ENCODE data around the gene SH2D3C. TPM values are rescaled to one million over a fixed set of nuclear protein-coding genes. Genes with fewer than 3 reads are reported as not detected.

SH2D3C gene
- total and polyA plus RNA-seq, 8 donors, result 21.7 to 41.9 (median 32.6) TPM

DNA sequence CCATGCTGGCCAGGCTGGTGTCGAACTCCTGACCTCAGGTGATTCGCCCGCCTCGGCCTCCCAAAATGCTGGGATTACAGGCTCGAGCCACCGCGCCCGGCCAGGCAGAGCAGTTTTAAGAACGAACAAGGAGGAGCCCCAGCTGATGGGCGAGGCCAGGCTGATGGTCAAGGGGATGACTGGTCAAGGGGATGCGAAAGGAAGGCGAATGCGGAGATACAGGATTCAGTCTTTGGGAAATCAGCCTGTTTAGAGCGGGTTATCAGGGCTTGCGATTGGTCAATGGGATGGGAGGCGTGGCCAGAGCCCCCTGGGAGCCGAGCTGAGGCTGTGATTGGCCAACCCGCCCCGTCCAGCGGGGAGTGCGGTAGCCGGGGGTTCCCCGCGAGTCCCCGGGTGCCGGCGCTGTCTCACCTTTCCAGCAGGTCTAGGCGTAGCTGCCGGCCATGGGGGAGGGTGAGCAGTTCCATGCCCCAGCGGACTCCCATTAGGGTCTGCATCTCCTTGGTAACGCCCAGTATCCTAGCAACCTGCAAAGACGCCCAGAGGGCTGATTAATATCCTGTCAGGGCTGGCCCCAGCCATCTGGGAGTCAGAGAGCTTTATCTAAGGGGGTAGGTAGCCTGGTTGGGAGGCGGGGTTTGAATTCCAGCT is 35.9 kb downstream of the SH2D3C start:
- ATAC-seq (peak; percentile 30), DNase-seq (peak in 1 of 4 donors; percentile 38)
- Histone ChIP-seq H3K27me3 (no peaks in the 10 kb centered on the region), H3K4me3 (peak overlapping the region in 1 of 2 donors; percentile 26), H3K4me1 (peaks cover 6 to 33% of the 10 kb centered on the region in 2 donors), H3K9me3 (no peaks in the 10 kb centered on the region), H3K36me3 (peaks cover 0 to 99% of the 10 kb centered on the region in 2 donors), H3K27ac (no peak overlapping the region)
- intact Hi-C loops (cut with DNase I), result no loop called here
- TF ChIP-seq, protein P1, sequence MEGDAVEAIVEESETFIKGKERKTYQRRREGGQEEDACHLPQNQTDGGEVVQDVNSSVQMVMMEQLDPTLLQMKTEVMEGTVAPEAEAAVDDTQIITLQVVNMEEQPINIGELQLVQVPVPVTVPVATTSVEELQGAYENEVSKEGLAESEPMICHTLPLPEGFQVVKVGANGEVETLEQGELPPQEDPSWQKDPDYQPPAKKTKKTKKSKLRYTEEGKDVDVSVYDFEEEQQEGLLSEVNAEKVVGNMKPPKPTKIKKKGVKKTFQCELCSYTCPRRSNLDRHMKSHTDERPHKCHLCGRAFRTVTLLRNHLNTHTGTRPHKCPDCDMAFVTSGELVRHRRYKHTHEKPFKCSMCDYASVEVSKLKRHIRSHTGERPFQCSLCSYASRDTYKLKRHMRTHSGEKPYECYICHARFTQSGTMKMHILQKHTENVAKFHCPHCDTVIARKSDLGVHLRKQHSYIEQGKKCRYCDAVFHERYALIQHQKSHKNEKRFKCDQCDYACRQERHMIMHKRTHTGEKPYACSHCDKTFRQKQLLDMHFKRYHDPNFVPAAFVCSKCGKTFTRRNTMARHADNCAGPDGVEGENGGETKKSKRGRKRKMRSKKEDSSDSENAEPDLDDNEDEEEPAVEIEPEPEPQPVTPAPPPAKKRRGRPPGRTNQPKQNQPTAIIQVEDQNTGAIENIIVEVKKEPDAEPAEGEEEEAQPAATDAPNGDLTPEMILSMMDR (IDR thresholded peaks at IDR 0.05), result no peak

DNA sequence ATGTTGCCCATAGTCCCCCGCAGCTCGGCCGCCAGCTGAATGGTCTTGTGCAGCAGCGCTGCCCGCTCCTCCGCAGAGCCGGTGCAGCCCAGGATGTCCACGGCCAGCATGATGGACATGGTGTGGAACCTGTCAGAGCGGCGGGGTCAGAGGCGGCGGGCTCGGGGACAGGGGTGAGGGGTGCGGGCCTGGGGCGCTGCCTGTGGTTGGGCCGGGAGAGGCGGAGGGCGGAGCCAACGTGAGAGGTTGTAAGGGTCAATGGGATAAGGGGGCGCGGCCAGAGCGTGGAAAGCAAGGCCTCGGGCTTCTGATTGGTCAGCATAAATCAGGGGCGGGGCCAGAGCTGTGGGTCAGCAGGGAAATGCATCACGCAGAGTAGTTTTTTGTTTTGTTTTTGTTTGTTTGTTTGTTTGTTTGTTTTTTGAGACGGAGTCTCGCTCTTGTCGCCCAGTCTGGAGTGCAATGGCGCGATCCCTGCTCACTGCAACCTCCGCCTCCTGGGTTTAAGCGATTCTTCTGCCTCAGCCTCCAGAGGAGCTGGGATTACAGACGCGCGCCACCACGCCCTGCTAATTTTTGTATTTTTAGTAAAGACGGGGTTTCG is 36.5 kb downstream of the SH2D3C start:
- Histone ChIP-seq H3K36me3 (peaks cover 0 to 93% of the 10 kb centered on the region in 2 donors), H3K27ac (no peak overlapping the region), H3K9me3 (no peaks in the 10 kb centered on the region), H3K4me1 (peaks cover 6 to 33% of the 10 kb centered on the region in 2 donors), H3K4me3 (peak overlapping the region in 1 of 2 donors; percentile 26), H3K27me3 (no peaks in the 10 kb centered on the region)
- TF ChIP-seq, protein P1 (IDR thresholded peaks at IDR 0.05), result no peak
- DNase-seq, result peak in 3 of 4 donors; percentile 45 to 89 (median 80)
- ATAC-seq, result peak; percentile 87
- intact Hi-C loops (cut with DNase I), result no loop called here

DNA sequence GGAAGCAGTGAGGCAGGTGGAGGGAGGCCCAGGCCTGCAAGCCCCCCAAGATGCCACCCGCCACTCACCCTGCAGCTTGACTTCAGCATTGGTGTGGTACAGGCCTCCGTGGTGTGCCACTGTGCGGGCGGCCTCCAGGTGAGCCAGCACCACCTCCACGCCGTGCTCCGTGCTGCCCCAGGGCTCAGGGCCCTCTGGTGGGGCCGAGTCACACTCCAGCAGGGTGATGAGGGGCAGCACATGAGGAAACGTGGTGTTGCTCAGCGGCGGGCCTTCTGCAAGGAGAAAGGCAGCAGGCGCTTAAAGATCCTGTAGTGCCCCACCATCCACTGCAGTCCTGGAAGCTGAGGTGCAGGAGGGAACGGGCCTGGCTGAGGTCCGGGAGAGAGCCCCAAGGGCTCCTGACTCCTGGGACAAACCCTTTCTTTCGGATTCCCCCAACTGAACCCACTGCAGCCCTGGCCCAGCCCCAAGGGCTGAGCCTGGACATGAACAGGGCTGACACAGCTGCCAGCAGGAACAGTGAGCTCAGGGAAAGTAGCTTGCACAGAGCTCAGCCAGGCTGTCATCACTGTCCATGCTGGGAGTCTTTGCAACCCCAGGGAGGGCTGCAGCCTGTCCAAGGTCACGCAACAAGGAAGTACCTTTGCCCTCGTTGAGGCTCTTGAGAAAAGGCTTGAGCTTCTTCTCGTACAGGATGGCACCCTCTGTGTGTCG is 38.7 kb downstream of the SH2D3C start:
- ATAC-seq, result no peak
- peaks cover 0 to 71% of the 10 kb centered on the region in 2 donors for H3K36me3 ChIP-seq
- intact Hi-C loops (cut with DNase I), result loop anchor here in 1 of 2 donors (5.0 kb wide), 1 partner anchor 133 kb away; no protein-coding TSS in a partner anchor
- DNase-seq, result no peak
- no peaks in the 10 kb centered on the region for H3K9me3 ChIP-seq
- H3K27ac ChIP-seq, result peak overlapping the region in 1 of 2 donors; percentile 30
- H3K4me3 ChIP-seq, result no peak overlapping the region
- TF ChIP-seq, protein P1 (IDR thresholded peaks at IDR 0.05), result no peak
- H3K4me1 ChIP-seq, result peaks cover 6 to 40% of the 10 kb centered on the region in 2 donors
- H3K27me3 ChIP-seq, result no peaks in the 10 kb centered on the region

DNA sequence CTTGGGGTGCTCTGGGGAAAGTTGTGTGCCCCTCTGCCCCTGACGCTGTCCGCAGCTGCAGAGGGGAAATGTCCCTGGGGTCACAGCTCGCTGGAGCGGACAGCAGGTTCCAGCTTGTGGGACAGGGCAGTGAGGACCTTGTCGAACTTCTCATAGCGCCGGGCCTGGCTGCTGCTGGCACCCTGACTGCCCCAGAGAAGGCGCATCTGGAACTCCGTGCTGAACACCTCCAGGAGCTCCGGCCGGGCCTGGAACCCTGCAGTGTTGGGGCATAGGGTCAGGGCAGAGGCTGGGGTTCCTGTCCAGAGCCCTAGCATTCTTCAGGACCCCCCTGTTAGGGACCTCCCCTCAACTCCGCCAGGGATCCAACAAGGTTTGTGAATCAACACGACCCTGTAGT is 39.8 kb downstream of the SH2D3C start:
- no peak for ATAC-seq
- H3K9me3 ChIP-seq, result no peaks in the 10 kb centered on the region
- DNase-seq, result no peak
- TF ChIP-seq, protein P1 (IDR thresholded peaks at IDR 0.05), result no peak
- H3K4me1 ChIP-seq, result peaks cover 12 to 51% of the 10 kb centered on the region in 2 donors
- intact Hi-C loops (cut with DNase I), result loop anchor here in 1 of 2 donors (5.0 kb wide), 1 partner anchor 134 kb away; no protein-coding TSS in a partner anchor
- H3K27ac ChIP-seq, result no peak overlapping the region
- no peak overlapping the region for H3K4me3 ChIP-seq
- H3K36me3 ChIP-seq, result peaks cover 0 to 60% of the 10 kb centered on the region in 2 donors
- no peaks in the 10 kb centered on the region for H3K27me3 ChIP-seq

Data from left lung (tissue), 10 donors.